GM12864 (cell line): ENCODE measurements around the gene CADM1.

ENCODE experiments used
- DNase-seq: peaks from one replicate; pipeline ENCODE4 v3.0.0-alpha.2; 2011; ENCODE audit warnings: low read depth
- H3K4me3 ChIP-seq: 2 replicates; pipeline ENCODE4 v1.5.1; 2011; ENCODE audit warnings: mild to moderate bottlenecking, low read depth, low read length, control low read depth
- TF ChIP-seq, protein P1 (sequence below): IDR thresholded peaks from 2 replicates; pipeline ENCODE4 v1.5.1; 2011; ENCODE audit warnings: low read depth, mild to moderate bottlenecking, moderate library complexity, low read length, control low read depth, inconsistent platforms; ENCODE audit errors: missing control alignments

CADM1 gene

GRCh38 chr11:115181538-115181937 lies 322.7 kb downstream of the CADM1 start:
- TF ChIP-seq, protein P1, sequence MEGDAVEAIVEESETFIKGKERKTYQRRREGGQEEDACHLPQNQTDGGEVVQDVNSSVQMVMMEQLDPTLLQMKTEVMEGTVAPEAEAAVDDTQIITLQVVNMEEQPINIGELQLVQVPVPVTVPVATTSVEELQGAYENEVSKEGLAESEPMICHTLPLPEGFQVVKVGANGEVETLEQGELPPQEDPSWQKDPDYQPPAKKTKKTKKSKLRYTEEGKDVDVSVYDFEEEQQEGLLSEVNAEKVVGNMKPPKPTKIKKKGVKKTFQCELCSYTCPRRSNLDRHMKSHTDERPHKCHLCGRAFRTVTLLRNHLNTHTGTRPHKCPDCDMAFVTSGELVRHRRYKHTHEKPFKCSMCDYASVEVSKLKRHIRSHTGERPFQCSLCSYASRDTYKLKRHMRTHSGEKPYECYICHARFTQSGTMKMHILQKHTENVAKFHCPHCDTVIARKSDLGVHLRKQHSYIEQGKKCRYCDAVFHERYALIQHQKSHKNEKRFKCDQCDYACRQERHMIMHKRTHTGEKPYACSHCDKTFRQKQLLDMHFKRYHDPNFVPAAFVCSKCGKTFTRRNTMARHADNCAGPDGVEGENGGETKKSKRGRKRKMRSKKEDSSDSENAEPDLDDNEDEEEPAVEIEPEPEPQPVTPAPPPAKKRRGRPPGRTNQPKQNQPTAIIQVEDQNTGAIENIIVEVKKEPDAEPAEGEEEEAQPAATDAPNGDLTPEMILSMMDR = no peak
- DNase-seq = no peak
- H3K4me3 ChIP-seq = no peak overlapping the region

- DNase-seq = no peak
- TF ChIP-seq, protein P1 = no peak
- no peak overlapping the region for H3K4me3 ChIP-seq
Observed at GRCh38 chr11:115180272-115180671, 323.9 kb downstream of the CADM1 start.

DNA sequence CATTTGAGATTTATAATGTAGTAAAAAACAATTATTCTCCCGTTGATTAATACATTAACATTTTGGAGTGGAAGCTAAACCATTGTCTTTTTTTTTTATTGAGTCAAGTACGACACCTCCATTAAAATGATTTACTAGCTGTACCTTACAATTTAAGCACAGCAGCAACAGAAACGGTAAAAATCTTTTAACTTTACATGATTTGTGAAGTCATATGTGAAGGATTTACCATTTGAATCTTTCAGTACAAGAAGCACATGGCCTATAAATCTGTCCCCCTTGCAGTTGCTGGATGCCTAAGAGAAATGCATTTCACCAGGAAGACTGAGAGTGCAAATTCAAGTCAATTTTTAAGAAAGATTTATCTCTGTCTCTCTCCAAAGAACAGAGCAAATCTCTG lies 324.6 kb downstream of the CADM1 start:
- H3K4me3 ChIP-seq = no peak overlapping the region
- TF ChIP-seq, protein P1 = no peak
- no peak for DNase-seq

- DNase-seq = no peak
Observed at GRCh38 chr11:115178705-115179104, 325.5 kb downstream of the CADM1 start.

DNA sequence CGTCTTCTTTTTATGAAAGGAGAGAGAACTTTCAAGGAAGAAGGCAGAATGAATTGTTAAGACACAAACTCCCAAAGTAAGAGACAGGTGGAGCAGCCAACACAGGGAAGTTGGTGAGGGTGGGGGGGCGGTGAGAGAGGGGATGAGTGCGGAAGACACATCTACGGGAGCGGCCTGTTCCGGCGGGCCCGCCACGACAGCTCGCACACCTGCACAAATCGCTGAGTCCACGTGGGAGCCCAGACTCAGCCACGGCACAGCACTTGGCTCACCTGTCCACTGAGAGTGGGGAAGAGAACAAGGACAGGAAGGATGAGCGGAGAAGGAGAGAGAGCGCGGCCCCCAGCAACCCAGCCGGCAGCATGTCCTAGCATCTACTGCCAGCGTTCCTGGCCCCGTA lies 331.1 kb downstream of the CADM1 start:
- TF ChIP-seq, protein P1 = no peak
- H3K4me3 ChIP-seq = no peak overlapping the region
- DNase-seq = no peak

More at GRCh38 chr11:115178705-115179104, 325.5 kb downstream of the CADM1 start:
- TF ChIP-seq, protein P1 = no peak
- no peak overlapping the region for H3K4me3 ChIP-seq

GRCh38 chr11:115170133-115170815 lies 333.9 kb downstream of the CADM1 start:
- TF ChIP-seq, protein P1 = peak; percentile 73
- H3K4me3 ChIP-seq = no peak overlapping the region
- DNase-seq = no peak

DNA sequence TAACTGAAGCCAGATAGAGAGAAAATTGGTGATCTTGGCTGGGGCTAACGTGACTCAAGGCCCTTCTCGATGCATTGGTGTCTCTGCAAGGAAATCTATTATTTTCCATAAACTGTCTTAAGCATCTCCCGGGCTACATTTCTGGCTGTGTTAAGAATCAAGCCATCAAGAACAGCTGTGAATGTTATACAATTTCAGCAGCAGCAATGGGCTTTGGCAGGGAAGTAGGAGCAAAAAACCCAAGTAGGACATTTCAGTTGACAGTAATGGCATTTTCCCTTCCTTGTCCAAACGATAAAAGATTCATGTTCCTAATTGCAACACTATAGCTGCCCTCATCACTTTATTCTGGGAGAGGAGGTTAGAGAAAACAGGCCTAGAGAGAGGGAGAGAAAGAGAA lies 335.0 kb downstream of the CADM1 start:
- no peak for DNase-seq
- H3K4me3 ChIP-seq = no peak overlapping the region
- TF ChIP-seq, protein P1 = no peak
